HEK293 (cell line): ENCODE measurements around the gene LACRT.

Experiments
- ELK4 ChIP-seq: IDR thresholded peaks from 2 replicates; pipeline ENCODE4 v1.6.1; 2011; ENCODE audit warnings: mild to moderate bottlenecking, low read depth, low read length, borderline replicate concordance
- KLF1 ChIP-seq: fragments of 450-650 bp; formaldehyde crosslinking; IDR thresholded peaks from 2 replicates; pipeline ENCODE4 v1.5.1; 2016; ENCODE audit warnings: missing biosample characterization, missing genetic modification characterization
- ZNF26 ChIP-seq: fragments of 450-650 bp; formaldehyde crosslinking; IDR thresholded peaks from 2 replicates; pipeline ENCODE4 v1.5.1; 2016; ENCODE audit warnings: missing biosample characterization, missing genetic modification characterization

GRCh38 chr12:54606556-54606955, 28.1 kb downstream of the LACRT start:
- TF ChIP-seq ELK4 = no peak
- TF ChIP-seq ZNF26 (tag by site-specific recombination) = no peak
- TF ChIP-seq KLF1 (tag by site-specific recombination) = no peak
